Panc1 (cell line): Measurements from ENCODE around the gene MARCHF3. TPM values are rescaled to one million over a fixed set of nuclear protein-coding genes. Genes with fewer than 3 reads are reported as not detected.
"Not testable (repeated sequence)": the region's sequence is repeated elsewhere in the genome, so short reads cannot be mapped to it uniquely, and the experiment has no call there.

Experiments used
- ATAC-seq: fragments of 200-7000 bp; cut with Tn5 transposase; 2 replicates; pipeline ENCODE4 v1.9.1; 2020; ENCODE audit warnings: mild to moderate bottlenecking, moderate library complexity
- BruUV-seq: library from RNA; stranded (reverse); fragments of 400-500 nt; replicated peaks from 2 replicates; lab custom pipeline; 2021; lab: Mats Ljungman, UMichigan
- CTCF ChIA-PET: fragments of 300-600 bp; sonication (Branson Sonifier 250); formaldehyde crosslinking; loops from one replicate; lab custom pipeline; 2022; ENCODE audit warnings: antibody characterized with exemption; lab: Charles Lee
- POLR2A ChIA-PET: fragments of 300-600 bp; sonication (Branson Sonifier 250); formaldehyde crosslinking; loops from one replicate; lab custom pipeline; 2022; ENCODE audit warnings: antibody characterized with exemption; lab: Charles Lee
- DNase-seq: peaks from one replicate; pipeline ENCODE4 v3.0.0-alpha.2; 2010; ENCODE audit warnings: low read depth, low spot score
- H3K27ac ChIP-seq: 2 replicates; pipeline ENCODE4 v1.5.1; 2011; ENCODE audit warnings: mild to moderate bottlenecking, low read length, inconsistent platforms
- H3K27me3 ChIP-seq: fragments of 200-500 bp; sonication (Bioruptor generic); 2 replicates; pipeline ENCODE4 v1.6.0; 2014; ENCODE audit warnings: low read length, inconsistent platforms; ENCODE audit not compliant: control insufficient read depth, insufficient read depth
- H3K36me3 ChIP-seq: fragments of 200-500 bp; sonication (Bioruptor generic); 2 replicates; pipeline ENCODE4 v1.5.1; 2014; ENCODE audit warnings: inconsistent platforms, mild to moderate bottlenecking, low read length, moderate library complexity; ENCODE audit not compliant: control insufficient read depth, insufficient read depth
- H3K4me1 ChIP-seq: 2 replicates; pipeline ENCODE4 v1.5.1; 2011; ENCODE audit warnings: inconsistent platforms, mild to moderate bottlenecking, low read length, moderate library complexity; ENCODE audit not compliant: control insufficient read depth, insufficient read depth
- H3K4me3 ChIP-seq, 2 experiments: 2 replicates each; pipeline ENCODE4 v1.5.1; 2011 to 2012; ENCODE audit warnings: low read depth in 2 of 2, low read length in 2 of 2, mild to moderate bottlenecking in 2 of 2, inconsistent platforms in 1 of 2, moderate library complexity in 1 of 2
- H3K9me3 ChIP-seq: fragments of 200-500 bp; sonication (Bioruptor generic); 2 replicates; pipeline ENCODE4 v1.5.1; 2014; ENCODE audit warnings: low read depth, mild to moderate bottlenecking, inconsistent platforms, low read length, moderate library complexity; ENCODE audit not compliant: control insufficient read depth, insufficient read depth
- POLR2AphosphoS5 ChIP-seq: IDR thresholded peaks from 2 replicates; pipeline ENCODE4 v1.6.1; 2012; ENCODE audit warnings: mild to moderate bottlenecking, low read depth, low read length, moderate library complexity
- SIN3A ChIP-seq: IDR thresholded peaks from 2 replicates; pipeline ENCODE4 v1.6.1; 2012; ENCODE audit warnings: low read depth, mild to moderate bottlenecking, low read length, moderate library complexity, borderline replicate concordance; ENCODE audit not compliant: insufficient read depth
- TCF7L2 ChIP-seq: IDR thresholded peaks from 2 replicates; pipeline ENCODE4 v1.6.1; 2011; ENCODE audit warnings: mild to moderate bottlenecking, low read depth, low read length, inconsistent platforms
- in situ Hi-C: cut with HindIII; loops from 2 replicates; pipeline ENCODE4 v1.10.0; 2016; ENCODE audit warnings: low sequenced_read_pairs, low pct_unique_long_range_greater_than_20kb
- intact Hi-C: fragments of 100-400 bp; cut with micrococcal nuclease; formaldehyde crosslinking; loops from one replicate; pipeline ENCODE4 v1.10.0; 2022; ENCODE audit not compliant: unreplicated experiment
- total RNA-seq: library from RNA; stranded (reverse); gene quantifications from one replicate; pipeline ENCODE4 v1.2.1, GENCODE V29; 2021; ENCODE audit not compliant: unreplicated experiment
- TF ChIP-seq, protein P1 (sequence below), 2 experiments: IDR thresholded peaks; 2 replicates each; pipeline ENCODE4 v1.6.1; 2011 to 2012; ENCODE audit warnings: low read depth in 2 of 2, control low read depth in 1 of 2, low read length in 1 of 2, mild to moderate bottlenecking in 1 of 2, moderate library complexity in 1 of 2; ENCODE audit not compliant: insufficient read depth in 1 of 2
- TF ChIP-seq, protein P2 (sequence below): fragments of 450-650 bp; IDR thresholded peaks from 2 replicates; pipeline ENCODE4 v1.5.1; 2017; ENCODE audit warnings: mild to moderate bottlenecking

MARCHF3 gene
- total RNA-seq, 1 experiment from 2014 or later: 3.0 TPM

DNA sequence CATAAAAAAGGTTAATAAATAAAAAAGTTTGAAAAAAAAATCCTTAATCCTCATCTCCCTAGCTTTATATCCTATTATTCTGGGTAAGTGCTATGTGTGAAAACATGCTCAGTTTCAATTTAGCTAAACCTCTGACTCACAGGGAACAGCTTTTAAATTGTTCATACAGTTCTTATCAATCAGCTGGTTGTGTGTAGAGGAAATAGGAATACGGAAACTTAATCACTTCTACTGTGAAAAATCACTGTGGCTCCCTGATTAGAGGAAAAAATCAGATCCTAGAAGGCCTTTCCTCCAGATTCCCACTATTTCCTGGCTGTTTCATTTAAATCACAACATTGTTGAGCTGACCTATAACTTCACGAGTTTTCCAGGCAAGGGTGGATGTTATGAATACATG lies 120.5 kb downstream of the MARCHF3 start:
- Histone ChIP-seq H3K27ac (no peak overlapping the region), H3K9me3 (no peaks in the 10 kb centered on the region), H3K4me1 (no peaks in the 10 kb centered on the region), H3K36me3 (no peaks in the 10 kb centered on the region), H3K4me3 (no peak overlapping the region), H3K27me3 (no peaks in the 10 kb centered on the region)
- no TSS peak for BruUV-seq
- no peak for DNase-seq
- in situ Hi-C loops: no loop called here
- TF ChIP-seq, protein P1, sequence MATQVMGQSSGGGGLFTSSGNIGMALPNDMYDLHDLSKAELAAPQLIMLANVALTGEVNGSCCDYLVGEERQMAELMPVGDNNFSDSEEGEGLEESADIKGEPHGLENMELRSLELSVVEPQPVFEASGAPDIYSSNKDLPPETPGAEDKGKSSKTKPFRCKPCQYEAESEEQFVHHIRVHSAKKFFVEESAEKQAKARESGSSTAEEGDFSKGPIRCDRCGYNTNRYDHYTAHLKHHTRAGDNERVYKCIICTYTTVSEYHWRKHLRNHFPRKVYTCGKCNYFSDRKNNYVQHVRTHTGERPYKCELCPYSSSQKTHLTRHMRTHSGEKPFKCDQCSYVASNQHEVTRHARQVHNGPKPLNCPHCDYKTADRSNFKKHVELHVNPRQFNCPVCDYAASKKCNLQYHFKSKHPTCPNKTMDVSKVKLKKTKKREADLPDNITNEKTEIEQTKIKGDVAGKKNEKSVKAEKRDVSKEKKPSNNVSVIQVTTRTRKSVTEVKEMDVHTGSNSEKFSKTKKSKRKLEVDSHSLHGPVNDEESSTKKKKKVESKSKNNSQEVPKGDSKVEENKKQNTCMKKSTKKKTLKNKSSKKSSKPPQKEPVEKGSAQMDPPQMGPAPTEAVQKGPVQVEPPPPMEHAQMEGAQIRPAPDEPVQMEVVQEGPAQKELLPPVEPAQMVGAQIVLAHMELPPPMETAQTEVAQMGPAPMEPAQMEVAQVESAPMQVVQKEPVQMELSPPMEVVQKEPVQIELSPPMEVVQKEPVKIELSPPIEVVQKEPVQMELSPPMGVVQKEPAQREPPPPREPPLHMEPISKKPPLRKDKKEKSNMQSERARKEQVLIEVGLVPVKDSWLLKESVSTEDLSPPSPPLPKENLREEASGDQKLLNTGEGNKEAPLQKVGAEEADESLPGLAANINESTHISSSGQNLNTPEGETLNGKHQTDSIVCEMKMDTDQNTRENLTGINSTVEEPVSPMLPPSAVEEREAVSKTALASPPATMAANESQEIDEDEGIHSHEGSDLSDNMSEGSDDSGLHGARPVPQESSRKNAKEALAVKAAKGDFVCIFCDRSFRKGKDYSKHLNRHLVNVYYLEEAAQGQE (IDR thresholded peaks at IDR 0.05; ENCODE audit: insufficient read depth in 1 of 2, low read depth in 2 of 2, low read length in 1 of 2): no peak
- ChIA-PET CTCF (no interaction called here), POLR2A (no interaction called here)
- no peak for ATAC-seq
- intact Hi-C loops: no loop called here

DNA sequence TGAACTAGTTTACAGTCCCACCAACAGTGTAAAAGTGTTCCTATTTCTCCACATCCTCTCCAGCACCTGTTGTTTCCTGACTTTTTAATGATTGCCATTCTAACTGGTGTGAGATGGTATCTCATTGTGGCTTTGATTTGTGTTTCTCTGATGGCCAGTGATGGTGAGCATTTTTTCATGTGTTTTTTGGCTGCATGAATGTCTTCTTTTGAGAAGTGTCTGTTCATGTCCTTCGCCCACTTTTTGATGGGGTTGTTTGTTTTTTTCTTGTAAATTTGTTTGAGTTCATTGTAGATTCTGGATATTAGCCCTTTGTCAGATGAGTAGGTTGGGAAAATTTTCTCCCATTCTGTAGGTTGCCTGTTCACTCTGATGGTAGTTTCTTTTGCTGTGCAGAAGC lies 126.0 kb downstream of the MARCHF3 start:
- H3K4me3 ChIP-seq, H3K4me1 ChIP-seq, DNase-seq, H3K36me3 ChIP-seq, CTCF ChIA-PET, intact Hi-C loops, ATAC-seq, in situ Hi-C loops, H3K9me3 ChIP-seq, POLR2A ChIA-PET, BruUV-seq, H3K27me3 ChIP-seq, H3K27ac ChIP-seq: not testable (repeated sequence)

DNA sequence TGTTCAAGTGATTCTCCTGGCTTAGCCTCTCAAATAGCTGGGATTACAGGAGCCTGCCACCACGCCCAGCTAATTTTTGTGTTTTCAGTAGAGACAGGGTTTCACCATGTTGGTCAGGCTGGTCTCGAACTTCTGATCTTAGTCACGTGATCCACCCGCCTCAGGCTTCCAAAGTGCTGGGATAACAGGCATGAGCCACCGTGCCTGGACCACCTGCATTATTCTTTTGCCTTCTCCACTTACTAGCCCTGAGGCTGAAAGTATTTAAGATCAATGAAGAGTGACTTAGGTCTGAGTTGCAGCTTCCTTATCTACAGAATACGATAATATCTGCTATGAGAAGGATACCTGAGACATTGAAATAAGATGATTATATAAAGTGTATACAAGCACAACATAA lies 129.6 kb downstream of the MARCHF3 start:
- DNase-seq (no peak), ATAC-seq (no peak)
- no peak overlapping the region for H3K4me3 ChIP-seq
- no peaks in the 10 kb centered on the region for H3K9me3 ChIP-seq
- TF ChIP-seq POLR2AphosphoS5: no peak
- no peaks in the 10 kb centered on the region for H3K27me3 ChIP-seq
- in situ Hi-C loops: no loop called here
- ChIA-PET POLR2A (no interaction called here), CTCF (interaction anchor here (0.7 kb wide), 1 partner anchor 423 kb away, joined by 4 read pairs; no protein-coding TSS in a partner anchor)
- intact Hi-C loops: no loop called here
- no peaks in the 10 kb centered on the region for H3K36me3 ChIP-seq
- BruUV-seq: no TSS peak
- no peaks in the 10 kb centered on the region for H3K4me1 ChIP-seq
- no peak overlapping the region for H3K27ac ChIP-seq

DNA sequence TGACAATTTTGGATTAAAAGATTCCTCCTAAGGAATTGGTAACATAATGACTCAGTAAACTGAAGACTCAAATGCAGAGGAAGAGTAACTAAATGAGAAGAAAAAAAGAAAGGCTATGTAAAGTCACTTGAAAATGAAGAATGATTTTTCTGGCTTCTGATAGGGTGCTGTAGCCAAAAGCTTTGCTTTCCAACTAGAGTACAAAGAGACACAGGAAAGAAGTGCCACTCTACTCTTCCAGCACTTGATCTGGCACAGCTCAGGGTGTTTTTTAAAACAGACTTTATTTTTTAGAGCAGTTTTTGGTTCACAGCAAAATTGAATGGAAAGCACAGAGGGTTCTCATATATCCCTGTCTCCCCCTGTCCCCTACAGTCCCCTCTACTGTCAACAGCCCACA lies 130.9 kb downstream of the MARCHF3 start:
- ChIA-PET CTCF (no interaction called here), POLR2A (no interaction called here)
- no TSS peak for BruUV-seq
- DNase-seq (no peak), ATAC-seq (no peak)
- H3K36me3 ChIP-seq: no peaks in the 10 kb centered on the region
- H3K27ac ChIP-seq: no peak overlapping the region
- in situ Hi-C loops: no loop called here
- no peak overlapping the region for H3K4me3 ChIP-seq
- no peaks in the 10 kb centered on the region for H3K9me3 ChIP-seq
- H3K4me1 ChIP-seq: no peaks in the 10 kb centered on the region
- intact Hi-C loops: no loop called here
- TF ChIP-seq, protein P1 (IDR thresholded peaks at IDR 0.05; ENCODE audit: insufficient read depth in 1 of 2, low read depth in 2 of 2, low read length in 1 of 2): no peak
- TF ChIP-seq TCF7L2 (no peak), SIN3A (no peak), POLR2AphosphoS5 (no peak)
- TF ChIP-seq, protein P2, sequence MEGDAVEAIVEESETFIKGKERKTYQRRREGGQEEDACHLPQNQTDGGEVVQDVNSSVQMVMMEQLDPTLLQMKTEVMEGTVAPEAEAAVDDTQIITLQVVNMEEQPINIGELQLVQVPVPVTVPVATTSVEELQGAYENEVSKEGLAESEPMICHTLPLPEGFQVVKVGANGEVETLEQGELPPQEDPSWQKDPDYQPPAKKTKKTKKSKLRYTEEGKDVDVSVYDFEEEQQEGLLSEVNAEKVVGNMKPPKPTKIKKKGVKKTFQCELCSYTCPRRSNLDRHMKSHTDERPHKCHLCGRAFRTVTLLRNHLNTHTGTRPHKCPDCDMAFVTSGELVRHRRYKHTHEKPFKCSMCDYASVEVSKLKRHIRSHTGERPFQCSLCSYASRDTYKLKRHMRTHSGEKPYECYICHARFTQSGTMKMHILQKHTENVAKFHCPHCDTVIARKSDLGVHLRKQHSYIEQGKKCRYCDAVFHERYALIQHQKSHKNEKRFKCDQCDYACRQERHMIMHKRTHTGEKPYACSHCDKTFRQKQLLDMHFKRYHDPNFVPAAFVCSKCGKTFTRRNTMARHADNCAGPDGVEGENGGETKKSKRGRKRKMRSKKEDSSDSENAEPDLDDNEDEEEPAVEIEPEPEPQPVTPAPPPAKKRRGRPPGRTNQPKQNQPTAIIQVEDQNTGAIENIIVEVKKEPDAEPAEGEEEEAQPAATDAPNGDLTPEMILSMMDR: no peak
- no peaks in the 10 kb centered on the region for H3K27me3 ChIP-seq
